HepG2 (cell line): Measurements from ENCODE around the gene NOTO. TPM values are rescaled to one million over a fixed set of nuclear protein-coding genes. Genes with fewer than 3 reads are reported as not detected.

Source experiments
- BHLHE40 ChIP-seq: IDR thresholded peaks from 2 replicates; pipeline ENCODE4 v1.6.1; 2011; ENCODE audit warnings: low read length, improper control_type of control experiment
- CBFB ChIP-seq: sonication (generic); formaldehyde crosslinking; IDR thresholded peaks from 2 replicates; pipeline ENCODE4 v1.4.0; 2020; ENCODE audit warnings: missing genetic modification reagents
- CBX1 ChIP-seq: IDR thresholded peaks from one replicate; pipeline ENCODE4 v1.6.1; 2016; ENCODE audit warnings: antibody characterized with exemption, low read depth
- ERF ChIP-seq: IDR thresholded peaks from 2 replicates; pipeline ENCODE4 v1.6.1; 2018; ENCODE audit warnings: missing biosample characterization, missing genetic modification reagents
- GABPB1 ChIP-seq: IDR thresholded peaks from 2 replicates; pipeline ENCODE4 v1.6.1; 2016; ENCODE audit warnings: mild to moderate bottlenecking, missing genetic modification reagents, moderate library complexity, missing compliant biosample characterization
- HIVEP1 ChIP-seq: sonication (generic); formaldehyde crosslinking; IDR thresholded peaks from 2 replicates; pipeline ENCODE4 v1.4.0; 2020; ENCODE audit warnings: mild to moderate bottlenecking, missing genetic modification reagents
- HOXD1 ChIP-seq: sonication (generic); formaldehyde crosslinking; IDR thresholded peaks from 2 replicates; pipeline ENCODE4 v1.5.0; 2020; ENCODE audit warnings: missing genetic modification reagents
- ISL2 ChIP-seq: sonication (generic); formaldehyde crosslinking; IDR thresholded peaks from 2 replicates; pipeline ENCODE4 v1.5.0; 2020; ENCODE audit warnings: missing genetic modification reagents
- KAT8 ChIP-seq: IDR thresholded peaks from 2 replicates; pipeline ENCODE4 v1.6.1; 2016; ENCODE audit warnings: missing genetic modification reagents, missing compliant biosample characterization
- SALL1 ChIP-seq: sonication (generic); formaldehyde crosslinking; IDR thresholded peaks from 2 replicates; pipeline ENCODE4 v1.8.0; 2022; ENCODE audit warnings: mild to moderate bottlenecking, missing genetic modification reagents
- SNAPC4 ChIP-seq: sonication (generic); formaldehyde crosslinking; IDR thresholded peaks from 2 replicates; pipeline ENCODE4 v1.4.0; 2020; ENCODE audit warnings: mild to moderate bottlenecking, missing genetic modification reagents
- ZBTB37 ChIP-seq: sonication (generic); formaldehyde crosslinking; IDR thresholded peaks from 2 replicates; pipeline ENCODE4 v1.4.0; 2020; ENCODE audit warnings: mild to moderate bottlenecking, missing genetic modification reagents
- ZFP62 ChIP-seq: sonication (generic); formaldehyde crosslinking; IDR thresholded peaks from 2 replicates; pipeline ENCODE4 v1.4.0; 2020; ENCODE audit warnings: missing genetic modification reagents
- ZNF557 ChIP-seq: sonication (generic); formaldehyde crosslinking; IDR thresholded peaks from 2 replicates; pipeline ENCODE4 v1.4.0; 2020; ENCODE audit warnings: missing genetic modification reagents
- ZNF605 ChIP-seq: sonication (generic); formaldehyde crosslinking; IDR thresholded peaks from 2 replicates; pipeline ENCODE4 v1.8.0; 2022; ENCODE audit warnings: mild to moderate bottlenecking, missing genetic modification reagents
- ZNF609 ChIP-seq: sonication (generic); formaldehyde crosslinking; IDR thresholded peaks from 2 replicates; pipeline ENCODE4 v1.4.0; 2020; ENCODE audit warnings: mild to moderate bottlenecking, missing genetic modification reagents, borderline replicate concordance
- ZNF761 ChIP-seq: sonication (generic); formaldehyde crosslinking; conservative IDR thresholded peaks from 2 replicates; pipeline ENCODE4 v1.4.0; 2020; ENCODE audit warnings: mild to moderate bottlenecking, missing genetic modification reagents
- ZSCAN20 ChIP-seq: sonication (generic); formaldehyde crosslinking; IDR thresholded peaks from 2 replicates; pipeline ENCODE4 v1.4.0; 2020; ENCODE audit warnings: missing genetic modification reagents, mild to moderate bottlenecking, borderline replicate concordance
- ZSCAN9 ChIP-seq: IDR thresholded peaks from 2 replicates; pipeline ENCODE4 v1.6.1; 2016; ENCODE audit warnings: borderline replicate concordance
- polyA plus RNA-seq, 8 experiments: library from polyadenylated mRNA; depleted of rRNA in 3 of 8; stranded (reverse) in 7 of 8; unstranded in 1 of 8; fragments of >200 nt; fragmentation: Illumina TruSeq in 4 of 8; extraction: Trizol in 4 of 8; gene quantifications; 2 replicates each; pipeline versions ENCODE4 v1.2.1 to v1.2.3, GENCODE V29; 2011 to 2016; ENCODE audit warnings: low read depth in 4 of 8, missing spikeins in 1 of 8, mixed read lengths in 1 of 8; ENCODE audit not compliant: insufficient read depth in 1 of 8
- total RNA-seq, 5 experiments: library from RNA; depleted of rRNA; stranded (reverse); fragments of >200 nt; fragmentation: Illumina TruSeq; extraction: Trizol; gene quantifications; 2 replicates each; pipeline ENCODE4 v1.2.3, GENCODE V29; 2016; ENCODE audit warnings: low read depth in 1 of 5

The NOTO gene
- total and polyA plus RNA-seq, 2 of the 13 experiments (the other 11 are each of a cell fraction or from before 2014, with no cell fraction given) = not detected

- TF ChIP-seq ZBTB37 (CRISPR knock-in tag) = no peak
- peak; percentile 31; the same call in 1 of the 2 replicates for TF ChIP-seq CBFB (CRISPR knock-in tag)
- TF ChIP-seq ZNF761 (CRISPR knock-in tag) = peak; percentile 93
- TF ChIP-seq ISL2 (CRISPR knock-in tag) = peak; percentile 92
- TF ChIP-seq HIVEP1 (CRISPR knock-in tag) = peak; percentile 70
- 0 out of 2 replicates have a peak, but pooled peaks have one; percentile 28 for TF ChIP-seq ZNF557 (CRISPR knock-in tag)
- TF ChIP-seq BHLHE40 = no peak
- no peak for TF ChIP-seq SNAPC4 (CRISPR knock-in tag)
- TF ChIP-seq GABPB1 (CRISPR knock-in tag) = peak; percentile 96
- peak; percentile 98 for TF ChIP-seq KAT8 (CRISPR knock-in tag)
- peak; percentile 65; the same call in 1 of the 2 replicates for TF ChIP-seq ZNF605 (CRISPR knock-in tag)
- TF ChIP-seq ZSCAN20 = 0 out of 2 replicates have a peak, but pooled peaks have one; percentile 90
- TF ChIP-seq ZSCAN9 (CRISPR knock-in tag) = peak; percentile 82
- no peak for TF ChIP-seq ZFP62 (CRISPR knock-in tag)
- peak; percentile 82; the same call in 1 of the 2 replicates for TF ChIP-seq HOXD1 (CRISPR knock-in tag)
- TF ChIP-seq CBX1 = peak; percentile 29
- TF ChIP-seq ZNF609 (CRISPR knock-in tag) = 0 out of 2 replicates have a peak, but pooled peaks have one; percentile 65
- TF ChIP-seq ERF (CRISPR knock-in tag) = peak; percentile 70; the same call in 1 of the 2 replicates
- TF ChIP-seq SALL1 (CRISPR knock-in tag) = peak; percentile 89
Observed at GRCh38 chr2:73233932-73234832, 31.8 kb downstream of the NOTO start, which contains the start of gene CCT7 (continued).
